Suppressor macrophage treated with lipopolysaccharide for 1 hour (primary cell): ENCODE measurements around the gene SNED1.
A peak's percentile ranks its signal among the peaks of the same experiment; 100 is the strongest.

Experiments used
- DNase-seq, 3 donors: peaks; one replicate each; pipeline ENCODE4 v3.0.0-alpha.2; 2020 to 2022

The SNED1 gene

DNA sequence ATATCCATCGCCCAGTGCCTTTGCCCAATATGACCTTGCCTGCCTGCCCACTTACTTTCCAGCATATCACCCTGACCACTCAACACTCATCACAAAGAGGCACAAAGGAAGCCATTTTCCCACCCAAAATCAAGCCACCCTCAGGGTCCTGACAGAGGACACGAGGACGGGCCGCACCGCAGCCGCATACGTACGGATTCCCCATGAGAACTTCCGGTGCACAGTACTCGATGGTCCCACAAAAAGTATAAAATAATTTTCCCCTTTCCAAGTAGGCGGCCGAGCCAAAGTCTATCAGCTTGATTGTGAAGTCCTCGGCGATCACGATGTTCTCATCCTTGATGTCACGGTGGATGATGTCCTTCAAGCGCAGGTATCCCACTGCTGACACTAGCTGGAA is 113.6 kb downstream of the SNED1 start:
- DNase-seq = no peak

DNA sequence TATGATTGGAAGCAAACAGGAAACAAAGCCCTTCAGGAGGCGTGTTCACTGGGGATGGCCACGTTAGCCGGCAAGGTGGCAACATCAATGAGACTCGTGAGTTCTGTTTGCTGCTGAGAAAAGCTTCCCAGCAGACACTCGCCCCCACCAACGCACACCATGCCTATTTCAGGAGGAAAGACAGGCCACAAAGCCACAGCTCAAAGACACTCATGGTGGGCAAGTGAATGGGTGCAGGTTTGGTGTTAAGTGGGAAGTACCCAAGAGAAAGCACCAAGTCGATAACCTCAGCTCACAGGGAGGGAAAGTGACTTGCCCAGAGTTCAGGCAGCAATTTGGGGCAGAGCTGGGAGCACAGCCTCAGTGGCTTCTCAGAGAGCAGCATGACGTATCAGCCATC is 114.2 kb downstream of the SNED1 start:
- no peak for DNase-seq

DNA sequence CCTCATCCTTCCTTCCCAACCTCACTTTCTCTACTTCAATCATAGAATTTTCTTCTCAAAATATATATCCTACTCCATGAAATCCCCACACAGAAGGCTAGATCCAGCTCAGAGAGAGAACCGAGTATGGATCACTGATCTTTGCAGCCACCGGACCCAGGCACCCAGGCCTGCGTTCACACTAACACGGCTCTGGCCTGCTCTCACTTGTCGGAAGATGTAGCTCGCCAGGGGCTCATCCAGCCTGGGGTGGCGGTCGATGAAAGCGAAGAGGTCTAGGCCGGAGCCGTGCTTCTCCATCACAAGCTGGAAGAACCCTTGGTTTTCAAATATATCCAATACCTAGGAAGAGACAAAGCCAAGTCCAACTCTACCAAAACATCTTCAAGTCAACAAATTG is 116.4 kb downstream of the SNED1 start:
- no peak for DNase-seq

DNA sequence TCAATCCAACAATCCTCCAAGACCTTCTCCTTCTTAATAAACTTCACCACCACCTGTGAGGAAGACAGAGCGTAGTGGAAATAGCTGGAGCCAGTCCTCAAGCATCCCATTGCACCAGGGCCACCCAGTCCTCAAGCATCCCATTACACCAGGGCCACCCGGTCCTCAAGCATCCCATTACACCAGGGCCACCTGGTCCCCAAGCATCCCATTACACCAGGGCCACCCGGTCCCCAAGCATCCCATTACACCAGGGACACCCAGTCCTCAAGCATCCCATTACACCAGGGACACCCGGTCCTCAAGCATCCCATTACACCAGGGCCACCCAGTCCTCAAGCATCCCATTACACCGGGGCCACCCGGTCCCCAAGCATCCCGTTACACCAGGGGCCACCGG is 116.9 kb downstream of the SNED1 start:
- DNase-seq = no peak

DNA sequence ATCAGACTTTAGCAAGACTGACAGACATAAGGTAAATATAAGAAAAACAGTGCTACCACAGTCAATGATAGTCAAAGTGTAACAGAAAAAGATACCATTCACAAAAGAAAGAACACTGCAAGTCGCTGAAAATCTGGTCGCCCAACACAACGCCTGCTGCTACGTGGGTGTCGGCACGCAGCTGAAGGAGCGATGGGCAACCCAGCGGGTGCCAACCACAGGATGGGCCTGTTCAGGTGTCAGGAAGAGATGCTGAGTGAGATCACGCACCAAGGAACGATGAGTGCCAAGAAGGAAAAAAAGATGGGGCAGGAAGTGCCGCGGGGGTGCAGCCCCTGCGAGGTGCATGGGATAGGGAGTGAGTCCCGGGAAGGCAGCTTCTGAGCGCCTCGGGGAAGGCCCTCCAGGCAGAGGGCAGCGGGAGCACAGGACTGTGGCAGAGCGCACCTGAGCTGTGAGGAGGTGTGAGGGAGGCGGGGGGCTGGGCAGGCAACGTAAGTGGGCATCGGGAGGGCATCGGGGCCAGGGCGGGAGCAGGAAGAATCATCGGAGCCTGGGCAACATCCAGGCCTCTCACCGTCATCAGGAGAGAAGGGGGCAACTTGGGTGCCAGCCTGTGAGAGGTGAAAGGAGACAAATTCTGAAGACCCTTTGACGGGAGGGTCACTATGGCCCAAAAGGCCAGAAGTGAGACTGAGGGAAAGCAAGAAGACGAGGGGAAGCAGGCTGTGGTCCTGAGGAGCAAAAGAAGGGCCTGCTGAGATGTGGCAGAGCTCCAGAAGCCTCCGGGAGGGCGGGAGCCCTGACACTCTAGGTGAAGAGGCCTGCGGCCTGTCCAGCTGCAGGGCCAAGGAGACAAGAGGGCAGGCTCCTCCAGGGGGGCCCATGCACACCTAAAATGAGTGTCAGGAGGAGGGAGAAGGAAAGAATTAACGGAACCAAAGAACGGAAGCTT is 118.5 kb downstream of the SNED1 start:
- no peak for DNase-seq

DNA sequence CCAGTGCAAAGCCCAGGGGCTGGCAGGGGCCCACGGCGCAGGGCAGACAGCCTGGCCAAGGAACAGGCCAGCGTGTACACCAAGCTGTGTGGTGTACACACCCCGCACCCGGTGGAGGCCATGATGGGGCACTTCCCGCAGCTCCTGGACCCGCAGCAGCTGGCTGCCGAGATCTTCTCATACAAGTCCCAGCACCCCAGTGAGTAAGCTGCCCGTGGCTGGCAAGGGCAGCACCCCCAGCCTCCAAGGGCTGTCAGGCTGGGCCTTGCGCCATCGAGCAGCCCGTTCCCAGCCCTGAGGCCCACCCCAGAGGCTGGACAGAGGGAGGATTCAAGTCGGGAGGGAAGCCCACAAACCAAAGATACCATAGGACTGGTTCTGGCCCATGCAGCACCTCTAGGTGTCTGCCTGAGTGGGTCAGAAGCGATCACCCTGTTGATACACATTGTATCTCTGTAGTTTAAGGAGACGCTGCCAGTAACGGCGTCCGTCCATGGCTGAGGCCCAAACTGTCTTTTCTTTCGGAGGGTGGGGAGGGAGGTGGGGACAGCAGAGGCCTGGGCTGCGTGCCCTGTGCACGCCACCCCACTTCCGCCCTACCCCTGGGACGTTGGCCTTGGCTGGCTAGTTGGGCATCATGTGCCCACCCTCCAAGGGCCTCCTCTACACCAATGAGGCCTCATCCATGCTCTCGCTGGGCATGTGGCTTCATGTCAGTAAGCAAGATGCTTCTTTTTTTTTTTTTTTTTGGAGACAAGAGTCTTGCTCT is 120.5 kb downstream of the SNED1 start:
- DNase-seq = no peak

DNA sequence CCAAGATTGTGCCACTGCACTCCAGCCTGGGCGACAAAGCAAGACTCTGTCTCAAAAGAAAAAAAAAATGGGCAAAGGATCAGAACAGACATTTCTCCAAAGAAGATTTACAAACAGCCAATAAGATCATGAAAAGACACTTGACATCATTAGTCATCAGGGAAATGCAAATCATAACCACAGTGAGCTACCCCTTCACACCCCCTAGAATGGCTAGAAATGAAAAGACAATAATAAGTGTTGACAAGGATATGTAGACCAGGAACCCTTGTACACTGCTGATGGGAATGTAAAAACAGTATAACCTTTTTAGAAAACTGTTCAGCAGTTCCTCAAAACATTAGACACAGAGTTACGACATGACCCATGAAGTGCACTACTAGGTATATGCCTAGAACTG is 122.0 kb downstream of the SNED1 start:
- DNase-seq = peak in 1 of 3 donors; percentile 8

DNA sequence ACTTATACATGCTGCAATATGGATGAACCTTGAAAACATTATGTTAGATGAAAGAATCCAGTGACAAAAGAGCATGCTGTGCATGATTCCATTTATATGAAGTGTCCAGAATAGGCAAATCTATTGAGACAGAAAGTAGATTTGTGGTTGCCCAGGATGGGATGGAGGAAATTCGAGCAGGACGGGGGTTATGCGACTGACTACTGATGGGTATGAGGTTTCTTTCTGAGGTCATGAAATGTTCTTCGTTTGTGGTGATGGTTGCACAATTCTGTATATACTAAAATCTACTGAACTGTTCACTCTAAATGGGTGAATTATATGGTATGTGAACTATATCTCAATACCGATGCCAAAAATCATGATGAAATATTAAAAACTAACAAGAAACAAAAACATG is 122.6 kb downstream of the SNED1 start:
- no peak for DNase-seq

DNA sequence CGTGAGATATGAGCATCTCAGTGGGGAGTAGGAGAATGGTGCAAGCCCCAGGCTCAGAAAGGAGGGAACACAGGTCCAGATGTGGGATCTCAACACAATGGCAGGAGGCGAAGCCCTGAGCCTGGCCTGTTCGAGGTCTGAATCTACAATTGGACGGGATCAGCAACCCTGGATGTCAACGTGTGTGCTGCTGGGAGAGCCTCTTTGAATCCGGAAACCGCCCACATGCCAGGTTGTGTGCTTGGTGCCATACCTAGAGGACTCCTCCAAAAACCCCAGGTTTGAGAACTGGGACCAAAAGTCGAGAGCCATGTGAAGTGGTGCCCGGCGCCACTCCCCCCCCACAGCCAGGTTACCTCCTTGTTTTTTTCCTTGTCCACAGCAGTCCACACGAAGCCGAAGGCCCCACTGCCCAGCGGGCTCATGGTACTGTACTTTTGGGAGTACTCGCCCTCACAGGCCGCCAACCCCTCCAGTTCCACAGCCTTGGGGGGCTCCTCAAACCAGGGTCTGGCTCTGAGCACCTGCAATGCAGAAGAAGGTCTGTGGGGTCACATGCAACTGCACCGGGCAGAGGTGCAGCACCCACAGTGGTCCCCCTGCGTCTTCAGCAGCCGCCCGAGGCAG is 124.1 kb downstream of the SNED1 start:
- DNase-seq = no peak

DNA sequence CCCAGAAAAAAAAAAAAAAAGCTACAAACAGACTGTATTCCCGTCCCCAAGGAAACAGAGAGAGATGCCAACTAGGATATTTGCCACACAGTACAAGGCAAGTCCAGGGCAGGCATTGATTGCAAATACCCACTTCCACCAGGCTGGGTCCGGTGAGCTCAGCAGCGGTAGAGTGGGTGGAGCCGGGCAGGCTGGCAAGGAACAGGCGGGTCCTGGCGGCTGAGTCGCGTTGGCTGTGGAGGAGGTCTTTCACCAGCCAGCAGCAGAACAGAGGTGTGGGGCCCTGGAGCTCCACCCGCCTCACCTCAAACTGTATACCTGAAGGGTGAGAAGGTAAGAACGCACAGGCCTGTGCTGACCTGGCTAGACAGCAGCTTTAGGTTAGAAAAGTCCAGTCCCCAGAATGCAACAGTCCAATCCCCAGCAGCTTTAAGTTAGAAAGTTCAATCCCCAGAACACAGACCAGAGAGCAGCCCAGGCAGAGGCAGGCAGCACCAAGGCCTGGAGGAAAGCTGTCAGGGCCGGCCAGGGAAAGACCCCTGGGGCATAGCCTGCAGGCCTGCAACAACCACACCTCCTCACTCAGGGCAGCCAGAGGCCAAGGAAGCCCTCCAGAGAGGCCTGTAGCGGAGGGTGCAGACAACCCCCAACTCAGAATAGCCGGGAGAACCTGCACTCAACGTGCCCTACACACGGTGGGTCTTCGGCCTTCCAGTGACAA is 125.6 kb downstream of the SNED1 start:
- DNase-seq = no peak

DNA sequence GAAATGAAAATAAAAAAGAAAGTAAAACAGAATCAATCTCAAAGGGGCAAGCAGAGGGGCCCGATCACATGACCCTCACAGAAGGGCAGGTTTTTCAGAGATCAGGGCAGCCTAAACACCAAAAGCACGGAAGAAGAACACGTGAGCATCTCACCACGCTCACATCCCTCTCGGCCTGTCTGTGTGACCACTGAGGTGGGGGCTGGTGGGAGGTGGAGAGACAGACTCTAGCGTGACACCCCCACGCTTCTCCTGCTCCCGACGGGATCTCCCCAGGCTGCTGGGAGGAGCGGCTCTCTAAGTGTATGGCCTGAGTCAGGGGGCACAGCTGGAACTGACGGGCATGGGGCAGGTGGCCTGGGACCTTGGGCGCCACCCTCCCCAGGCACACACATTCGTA is 127.2 kb downstream of the SNED1 start:
- DNase-seq = no peak

DNA sequence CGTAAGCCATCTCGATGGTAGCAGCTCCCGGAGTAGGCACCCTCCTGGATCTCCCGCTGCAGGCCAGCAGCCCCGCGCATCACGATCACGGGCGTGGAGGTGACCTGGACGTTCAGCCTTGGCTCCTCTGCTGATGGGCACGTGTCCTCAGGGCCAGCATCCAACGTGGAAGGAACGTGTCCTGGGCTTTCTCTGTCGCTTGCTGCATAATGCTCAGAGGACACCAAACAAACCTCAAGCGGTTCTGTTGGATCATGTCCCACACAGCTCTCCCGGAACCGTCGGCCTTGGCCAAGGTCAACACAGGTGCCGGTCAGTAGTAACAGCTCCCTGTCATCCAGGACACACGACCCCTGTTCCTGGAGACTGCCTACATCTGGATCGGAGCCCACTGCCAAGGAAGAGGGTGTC is 127.8 kb downstream of the SNED1 start:
- no peak for DNase-seq

DNA sequence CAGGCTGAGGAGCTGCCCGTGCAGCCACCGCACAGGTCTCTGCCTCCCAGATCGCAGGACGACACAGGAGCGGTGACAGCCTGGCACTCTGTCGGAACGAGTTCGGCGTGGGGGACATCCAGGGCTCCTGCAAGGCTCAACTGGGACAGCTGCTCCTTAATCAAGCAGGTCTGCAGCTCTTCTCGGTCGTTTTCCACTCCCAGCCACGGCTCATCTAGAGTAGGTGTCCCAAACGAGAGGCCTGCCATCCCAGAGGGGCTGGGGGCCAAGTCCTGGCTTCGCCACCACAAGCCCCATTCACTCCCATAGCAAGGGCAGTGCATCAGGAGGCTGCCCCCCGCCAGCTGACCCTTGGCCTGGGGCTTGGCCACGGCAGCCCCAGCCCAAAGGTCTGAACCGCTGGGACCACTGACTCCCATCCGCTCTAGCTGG is 128.4 kb downstream of the SNED1 start:
- DNase-seq = no peak

DNA sequence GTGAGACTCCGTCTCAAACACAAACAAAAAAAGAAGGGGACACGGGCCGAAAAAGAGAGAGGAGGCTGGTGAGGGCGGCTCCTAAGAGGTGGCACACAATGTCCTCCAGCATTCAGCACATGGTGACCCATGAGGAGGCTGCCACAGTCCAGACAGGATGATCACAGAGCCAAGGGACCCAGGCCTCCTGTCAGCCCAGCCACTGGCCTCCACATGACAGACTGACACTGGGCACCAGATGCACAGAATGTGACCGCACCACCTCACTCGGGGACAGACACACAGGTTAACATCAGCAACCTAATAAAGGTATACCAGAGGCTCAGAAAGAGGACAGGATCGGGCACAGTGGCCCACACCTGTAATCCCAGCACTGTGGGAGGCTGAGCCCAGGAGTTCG is 129.8 kb downstream of the SNED1 start:
- no peak for DNase-seq

DNA sequence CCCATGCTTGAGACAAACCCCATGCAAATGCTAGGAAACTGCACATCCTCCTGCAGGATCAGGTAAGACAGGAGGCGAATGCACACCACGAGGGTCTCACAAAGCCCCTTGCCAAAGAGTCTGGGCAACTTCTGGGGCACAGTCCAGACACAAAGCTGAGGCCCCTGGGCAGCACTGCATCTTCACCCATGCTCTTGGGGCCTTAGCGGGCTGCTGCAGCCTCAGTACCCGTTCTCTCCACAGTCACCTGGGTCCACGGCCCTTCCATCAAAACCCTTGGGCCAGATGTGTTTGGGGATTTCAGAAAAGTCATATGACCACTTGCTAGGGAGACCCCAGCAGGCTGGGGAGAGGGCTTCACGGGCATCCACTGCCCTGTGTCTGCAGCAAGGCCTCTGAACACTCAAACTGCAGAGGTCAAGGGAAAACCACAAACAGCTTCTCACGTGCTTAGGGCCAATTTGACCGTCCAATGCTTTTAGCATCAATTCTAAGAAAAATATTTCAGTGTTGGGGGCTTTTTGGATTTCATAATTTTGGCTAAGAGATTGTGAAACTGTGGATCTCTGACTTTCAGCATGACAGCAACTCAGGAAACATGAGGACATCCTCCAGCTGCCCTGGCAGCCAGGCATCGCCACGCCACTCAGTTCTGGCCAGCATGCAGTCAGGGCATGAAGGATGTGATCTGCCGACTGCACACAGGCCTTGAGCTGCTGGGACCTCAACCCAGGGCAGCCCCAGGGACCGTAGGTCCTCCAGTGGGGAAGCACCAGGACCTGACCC is 130.9 kb downstream of the SNED1 start:
- DNase-seq = peak; percentile 32 to 47 (median 38)

DNA sequence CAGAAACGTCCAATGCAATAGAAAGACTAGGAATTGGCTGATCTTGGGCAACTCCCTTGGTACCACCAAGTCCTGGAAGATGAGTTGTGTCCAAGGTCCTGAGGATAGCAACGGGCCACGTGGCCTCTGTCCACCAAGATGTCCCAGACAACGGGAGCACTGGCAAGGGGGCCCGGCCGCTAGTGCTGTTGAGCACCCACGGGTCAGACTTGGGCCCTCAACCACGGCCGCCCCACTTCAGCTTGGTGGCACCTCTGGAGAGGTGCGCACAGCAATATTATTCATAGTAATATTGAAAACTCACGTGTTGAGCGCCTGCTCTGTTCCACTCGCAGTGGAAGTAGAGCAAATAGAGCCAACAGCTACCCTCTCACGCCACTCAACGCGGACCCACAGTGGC is 131.9 kb downstream of the SNED1 start:
- DNase-seq = no peak

DNA sequence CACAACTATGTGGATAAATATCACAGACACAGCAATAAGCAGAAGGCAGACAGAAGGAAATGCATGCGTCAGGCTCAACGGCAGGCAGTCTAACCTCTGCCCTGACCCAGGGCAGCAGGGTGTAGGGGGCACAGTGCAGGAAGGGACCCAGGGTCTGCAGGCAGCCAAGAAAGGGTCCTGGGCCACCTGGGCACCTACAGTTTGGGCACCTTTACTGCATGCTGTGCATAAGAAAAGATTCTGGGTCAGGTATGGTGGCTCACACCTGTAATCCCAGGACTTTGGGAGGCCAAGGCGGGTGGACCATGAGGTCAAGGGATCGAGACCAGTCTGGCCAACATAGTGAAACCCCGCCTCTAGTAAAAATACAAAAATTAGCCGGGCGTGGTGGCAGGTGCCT is 133.1 kb downstream of the SNED1 start:
- DNase-seq = no peak

DNA sequence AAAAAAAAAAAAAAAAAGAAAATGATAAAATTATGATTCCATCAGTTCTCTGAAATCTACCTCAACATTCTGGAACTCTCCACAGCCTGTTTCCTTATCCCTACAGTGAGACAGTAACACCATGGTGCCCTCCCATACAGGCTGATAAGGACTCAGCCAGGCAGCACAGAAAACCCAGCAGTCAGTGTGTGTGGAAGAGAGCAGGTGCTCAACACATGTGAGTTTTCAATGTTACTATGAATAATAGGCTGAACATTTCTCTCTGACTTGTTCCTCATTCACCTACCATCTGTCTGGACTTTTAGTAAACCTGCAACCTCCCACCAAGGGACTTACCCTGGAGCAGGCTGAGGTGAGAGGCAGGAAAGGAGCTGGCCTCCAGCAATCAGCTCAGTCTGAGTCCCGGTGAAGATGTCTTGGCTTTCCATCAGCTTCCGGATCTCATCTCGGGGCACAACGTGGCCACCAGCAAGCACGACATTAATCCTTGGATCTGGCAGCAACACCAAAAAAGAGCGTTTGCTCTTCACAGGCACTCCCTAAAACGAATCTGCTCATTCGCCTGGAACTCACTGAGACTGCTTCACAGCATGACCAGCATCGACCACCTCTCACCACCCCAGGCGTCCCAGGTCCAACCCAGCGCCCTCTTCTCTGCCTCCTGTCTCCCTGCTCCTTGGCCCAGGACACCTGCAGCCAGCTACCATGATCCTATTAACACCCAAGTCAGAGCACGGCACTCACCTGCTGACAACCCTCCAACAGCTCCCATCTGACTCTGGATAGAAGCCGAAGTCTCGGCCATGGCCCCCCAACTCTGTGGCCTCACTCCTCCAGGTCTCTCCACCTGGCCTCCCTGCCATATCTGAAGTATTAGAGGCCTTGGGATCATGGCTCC is 134.4 kb downstream of the SNED1 start:
- DNase-seq = no peak

DNA sequence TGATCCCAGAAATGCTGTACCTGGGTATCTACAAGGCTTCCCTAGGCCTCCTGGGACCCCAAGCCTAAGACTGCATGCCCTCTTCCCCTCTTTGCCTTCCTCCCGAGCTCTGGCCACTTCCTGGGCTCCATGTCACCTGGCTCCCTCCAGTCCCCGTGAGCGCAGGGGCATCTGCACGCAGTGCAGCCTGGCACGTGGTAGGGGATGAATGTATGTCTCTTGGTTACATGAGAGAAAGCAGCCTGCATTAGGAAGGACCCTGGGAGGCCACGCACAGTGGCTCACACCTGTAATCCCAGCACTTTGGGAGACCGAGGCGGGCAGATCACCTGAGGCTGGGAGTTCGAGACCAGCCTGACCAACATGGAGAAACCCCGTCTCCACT is 135.0 kb downstream of the SNED1 start:
- DNase-seq = no peak

DNA sequence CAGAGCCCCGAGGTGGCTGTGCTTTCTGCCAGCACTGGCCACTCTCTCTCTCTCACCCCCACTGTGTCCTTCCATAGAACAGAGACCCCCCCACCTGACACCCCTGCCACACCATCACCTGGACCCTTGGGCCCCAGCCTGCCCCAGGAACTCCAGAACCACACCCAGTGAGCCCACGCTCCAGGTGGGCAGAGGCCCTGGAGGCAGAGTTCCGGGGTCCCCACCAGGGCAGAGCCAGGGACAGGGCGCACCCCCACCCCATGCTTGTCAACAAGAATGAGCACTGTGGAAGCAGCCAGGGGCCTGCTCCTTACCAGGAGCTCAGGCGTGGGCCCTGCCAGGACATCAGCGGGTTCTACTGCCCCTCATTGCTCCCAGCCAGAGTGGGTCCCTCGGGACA is 136.3 kb downstream of the SNED1 start:
- no peak for DNase-seq

DNA sequence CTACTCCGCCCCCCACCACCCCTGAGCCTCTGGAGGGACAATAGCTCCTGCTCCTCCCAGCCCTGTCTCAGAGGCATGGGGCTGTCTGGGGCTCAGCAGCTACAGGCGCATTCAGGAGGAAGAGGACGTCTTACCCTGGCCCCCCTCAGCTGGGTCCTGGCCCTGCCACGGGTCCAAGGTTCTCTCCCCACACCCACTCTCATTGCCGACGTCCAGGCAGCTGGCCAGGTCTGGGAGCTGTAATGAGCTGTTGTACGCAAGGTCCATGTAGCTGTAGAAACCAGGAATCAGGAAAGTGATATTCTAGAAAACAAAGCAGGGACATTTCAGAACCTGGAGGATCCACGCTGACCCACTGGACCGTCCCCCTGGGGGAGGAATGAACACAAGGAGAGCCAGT is 137.3 kb downstream of the SNED1 start:
- no peak for DNase-seq
